ENCODE results near the gene LIMS1.
"Not testable (repeated sequence)": the region's sequence is repeated elsewhere in the genome, so short reads cannot be mapped to it uniquely, and the experiment has no call there.

Gene LIMS1

GRCh38 chr2:108637304-108637669 is 103.0 kb downstream of the LIMS1 start:
- DNase-seq: peak; percentile 67

DNA sequence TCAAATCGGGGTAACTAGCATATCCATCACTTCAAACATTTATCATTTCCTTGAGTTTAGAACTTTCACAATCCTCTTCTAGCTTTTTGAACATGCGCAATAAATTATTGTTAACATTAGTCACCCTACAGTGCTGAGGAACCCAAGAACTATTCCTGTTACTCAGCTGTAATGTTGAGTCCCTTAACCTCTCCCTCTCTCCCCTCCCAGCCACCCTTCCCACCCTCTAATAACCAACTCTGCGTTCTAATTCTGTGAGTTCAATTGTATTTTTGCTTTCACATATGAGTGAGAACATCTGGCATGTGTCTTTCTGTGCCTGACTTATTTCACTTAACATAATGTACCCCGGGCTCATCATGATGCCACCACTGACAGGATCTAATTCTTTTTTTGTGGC is 106.5 kb downstream of the LIMS1 start:
- no peak for DNase-seq

- no peak for DNase-seq
Measured at GRCh38 chr2:108641756-108642155, 107.5 kb downstream of the LIMS1 start.

- DNase-seq: no peak
Measured at GRCh38 chr2:108643261-108643849, 109.1 kb downstream of the LIMS1 start.

DNA sequence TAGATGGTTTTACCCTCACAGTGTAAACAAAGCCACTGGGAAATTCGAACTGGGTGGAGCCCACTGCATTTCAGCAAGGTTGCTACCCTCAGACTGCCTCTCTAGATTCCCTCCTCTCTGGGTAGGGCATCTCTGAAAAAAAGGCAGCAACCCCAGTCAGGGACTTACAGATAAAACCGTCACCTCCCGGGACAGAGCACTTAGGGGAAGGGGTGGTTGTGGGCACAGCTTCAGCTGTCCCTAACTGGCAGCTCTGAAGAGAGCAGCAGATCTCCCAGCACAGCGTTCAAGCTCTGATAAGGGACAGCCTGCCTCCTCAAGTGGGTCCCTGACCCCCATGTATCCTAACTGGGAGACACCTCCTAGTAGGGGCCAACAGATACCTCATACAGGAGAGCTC is 109.6 kb downstream of the LIMS1 start:
- not testable (repeated sequence) for DNase-seq

GRCh38 chr2:108644446-108644845 is 110.2 kb downstream of the LIMS1 start:
- not testable (repeated sequence) for DNase-seq

DNA sequence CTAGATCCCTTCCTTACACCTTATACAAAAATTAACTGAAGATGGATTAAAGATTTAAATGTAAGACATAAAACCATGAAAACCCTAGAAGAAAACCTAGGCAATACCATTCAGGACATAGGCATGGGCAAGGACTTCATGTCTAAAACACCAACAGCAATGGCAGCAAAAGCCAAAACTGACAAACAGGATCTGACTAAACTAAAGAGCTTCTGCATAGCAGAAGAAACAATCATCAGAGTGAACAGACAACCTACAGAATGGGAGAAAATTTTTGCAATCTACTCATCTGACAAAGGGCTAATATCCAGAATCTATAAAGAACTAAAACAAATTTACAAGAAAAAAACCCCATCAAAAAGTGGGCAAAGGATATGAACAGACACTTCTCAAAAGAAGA is 114.5 kb downstream of the LIMS1 start:
- not testable (repeated sequence) for DNase-seq

DNA sequence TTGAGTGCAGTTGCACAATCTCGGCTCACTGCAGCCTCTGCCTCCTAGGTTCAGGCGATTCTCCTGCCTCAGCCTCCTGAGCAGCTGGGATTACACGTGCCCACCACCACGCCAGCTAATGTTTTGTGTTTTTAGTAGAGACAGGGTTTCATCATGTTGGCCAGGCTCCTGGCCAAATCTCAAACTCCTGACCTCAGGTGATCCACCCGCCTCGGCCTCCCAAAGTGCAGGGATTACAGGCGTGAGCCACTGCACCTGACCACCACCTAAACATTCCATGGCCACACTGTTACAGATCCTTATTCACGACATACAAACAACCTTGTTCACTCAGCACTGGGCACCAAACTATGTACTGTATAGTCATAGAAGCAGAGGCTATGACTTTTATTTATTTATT is 116.2 kb downstream of the LIMS1 start:
- not testable (repeated sequence) for DNase-seq

DNA sequence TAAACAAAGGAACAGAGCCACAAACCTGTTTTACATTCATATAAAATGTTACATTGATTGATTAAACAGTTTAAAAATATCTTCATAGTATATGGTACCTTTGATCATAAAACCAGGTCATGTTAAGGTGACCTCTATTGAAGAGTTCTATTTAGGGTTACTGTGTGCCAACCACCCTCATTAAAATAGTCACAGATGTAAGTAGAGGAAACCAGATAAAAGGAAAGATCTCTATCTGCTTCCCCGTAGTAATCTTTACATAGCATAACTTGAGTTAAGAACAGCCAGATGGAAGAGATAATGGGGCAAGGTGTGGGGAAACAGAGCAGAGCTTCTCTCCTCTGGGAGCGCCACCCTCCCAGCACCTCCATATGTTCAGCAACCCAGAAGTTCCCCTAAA is 117.2 kb downstream of the LIMS1 start:
- not testable (repeated sequence) for DNase-seq

DNA sequence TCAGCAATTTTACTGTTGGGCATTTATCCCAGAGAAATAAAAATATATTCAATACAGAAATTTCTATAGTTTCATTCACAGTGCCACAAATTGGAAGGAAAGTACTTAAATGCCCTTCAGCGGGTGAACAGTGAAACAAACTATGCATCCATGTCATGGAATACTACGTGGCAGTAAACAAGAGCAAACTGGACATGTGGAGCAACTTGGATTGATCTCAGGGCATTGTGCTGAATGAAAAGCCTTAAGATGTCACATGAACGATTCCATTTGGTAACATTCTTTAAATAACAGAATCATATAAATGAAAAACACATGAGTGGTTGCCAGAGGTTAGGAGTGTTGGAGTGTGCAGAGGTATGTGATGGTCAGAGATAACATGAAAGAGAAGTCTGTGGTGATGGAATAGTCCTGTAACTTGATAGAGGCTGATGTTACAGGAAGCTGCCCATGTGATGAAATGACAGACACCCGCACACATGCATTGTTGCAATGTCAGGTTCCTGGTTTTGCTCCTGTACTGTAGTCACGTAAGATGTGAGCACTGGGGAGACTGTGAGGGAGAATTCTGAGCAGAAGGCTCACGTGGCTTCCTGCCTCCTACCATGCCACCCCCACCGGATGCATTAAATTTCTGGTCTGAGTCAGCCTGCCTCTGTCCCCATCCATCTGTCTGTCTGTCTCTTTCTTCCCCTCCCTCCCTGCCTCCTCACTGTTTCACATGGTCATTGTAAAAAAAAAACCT is 118.1 kb downstream of the LIMS1 start:
- DNase-seq: peak; percentile 77

DNA sequence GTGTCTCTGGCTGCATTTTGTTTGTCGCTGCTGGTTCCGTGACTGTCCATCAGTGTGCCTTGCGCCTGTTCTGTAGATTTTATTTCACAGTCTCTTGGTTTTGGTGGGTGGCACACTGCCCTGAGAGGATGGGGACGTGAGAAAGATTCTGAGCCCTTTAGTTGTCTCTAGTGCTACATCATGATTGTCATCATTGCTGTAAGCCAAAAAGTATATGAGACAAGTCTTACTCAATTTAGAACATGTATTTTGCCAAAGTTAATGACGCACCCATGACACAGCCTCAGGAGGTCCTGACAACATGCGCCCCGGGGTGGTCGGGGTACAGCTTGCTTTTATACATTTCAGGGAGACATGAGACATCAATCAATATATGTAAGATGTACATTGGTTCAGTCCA is 119.2 kb downstream of the LIMS1 start:
- not testable (repeated sequence) for DNase-seq

DNA sequence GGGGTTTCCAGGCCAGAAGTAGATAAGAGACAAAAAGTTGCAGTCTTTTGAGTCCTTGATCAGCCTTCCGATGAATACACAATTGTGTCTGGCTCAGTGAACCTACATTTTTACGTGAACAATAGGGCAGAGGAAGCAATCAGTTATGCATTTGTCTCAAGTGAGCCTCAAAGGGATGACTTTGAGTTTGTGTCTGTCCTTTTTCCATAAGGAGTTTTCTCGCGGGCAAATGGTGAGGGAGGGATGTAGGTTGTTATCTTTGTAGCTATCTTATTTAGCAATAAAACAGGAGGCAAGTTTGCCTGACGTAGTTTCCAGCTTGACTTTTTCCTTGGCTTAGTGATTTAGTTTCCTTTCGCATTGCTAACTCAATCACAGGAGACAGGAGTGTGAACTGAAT is 119.6 kb downstream of the LIMS1 start:
- DNase-seq: not testable (repeated sequence)

DNA sequence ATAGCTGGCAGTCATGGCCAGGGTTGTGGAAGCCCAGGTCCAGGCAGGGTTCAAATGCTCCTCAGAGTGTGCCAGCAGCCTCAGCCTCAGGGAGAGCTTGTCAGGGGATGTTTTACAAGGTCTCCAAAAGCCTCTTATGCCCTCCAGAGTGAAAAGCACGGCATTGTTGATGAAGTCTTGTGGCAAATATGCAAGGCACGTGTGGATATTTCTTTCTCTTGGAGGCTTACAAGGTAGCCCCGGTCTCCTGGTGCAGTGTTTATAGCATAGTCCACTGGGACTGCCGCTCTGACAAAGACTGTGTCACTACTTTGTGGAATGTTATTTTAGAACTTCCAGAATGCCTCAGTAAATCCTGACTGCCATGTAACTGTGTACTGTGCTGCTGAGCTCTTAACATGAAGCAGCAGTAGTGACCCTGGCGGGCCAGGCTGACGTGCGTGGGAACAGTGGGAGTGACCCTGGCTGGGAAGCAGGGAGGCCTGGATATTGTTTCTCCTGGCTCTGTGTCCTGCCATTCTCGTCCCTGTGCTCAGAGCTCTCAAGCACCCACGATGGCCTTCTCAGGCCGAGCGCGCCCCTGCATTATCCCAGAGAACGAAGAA is 120.4 kb downstream of the LIMS1 start:
- not testable (repeated sequence) for DNase-seq

DNA sequence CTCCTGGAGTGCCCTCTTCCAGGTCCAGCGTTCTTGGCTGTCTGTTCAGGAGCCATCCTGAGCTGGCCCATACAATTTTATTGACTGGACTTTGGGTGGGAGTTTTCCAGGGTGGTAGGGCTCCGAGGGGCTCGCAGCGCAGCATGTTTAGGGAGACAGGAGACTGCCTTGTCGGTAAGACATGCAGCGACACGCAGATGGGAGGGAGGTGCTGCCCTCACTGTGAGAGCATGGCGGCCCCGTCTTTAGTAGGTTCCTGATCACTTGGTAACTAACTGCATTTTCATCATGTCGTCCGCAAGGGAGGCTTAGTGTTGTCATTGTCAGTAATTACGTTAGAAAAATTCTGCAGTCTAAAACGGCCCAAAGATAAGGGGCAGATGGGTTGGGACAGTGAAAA is 121.0 kb downstream of the LIMS1 start:
- not testable (repeated sequence) for DNase-seq

DNA sequence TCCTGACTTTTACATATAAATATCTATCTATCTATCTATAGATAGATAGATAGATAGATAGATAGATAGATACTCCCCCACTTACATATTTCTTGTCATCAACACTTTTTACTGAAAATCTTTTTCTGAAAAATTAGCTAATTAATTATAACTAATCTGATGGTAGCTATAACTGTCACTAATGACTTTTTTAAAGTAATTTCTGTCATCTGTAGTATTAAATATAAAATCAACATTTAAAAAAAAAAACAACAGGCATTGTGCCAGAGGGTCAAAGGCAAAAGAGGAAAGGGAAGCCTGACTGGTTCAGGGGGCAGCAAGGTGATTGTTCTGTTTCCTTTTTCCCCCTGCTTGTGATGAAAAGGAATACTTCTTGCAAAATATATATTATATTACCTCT is 122.0 kb downstream of the LIMS1 start:
- not testable (repeated sequence) for DNase-seq

DNA sequence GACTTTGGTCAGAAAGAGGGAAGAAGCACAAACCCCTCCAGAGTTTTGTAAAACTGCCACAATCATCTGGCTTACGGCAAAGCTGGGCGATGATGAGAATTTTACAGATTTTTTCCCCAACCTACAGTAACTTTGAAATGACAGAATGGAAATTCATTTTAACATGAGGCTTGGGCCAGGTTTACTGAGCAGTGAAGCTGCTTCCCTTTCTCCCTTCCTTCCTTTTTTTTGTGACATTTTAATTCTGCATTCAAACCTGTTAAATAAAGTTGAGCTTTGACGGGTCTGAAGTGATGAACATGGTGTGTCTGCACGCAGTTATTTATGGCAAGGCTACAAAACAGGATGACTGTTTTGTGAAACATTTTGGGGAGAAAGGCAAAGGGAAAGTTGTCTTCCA is 123.2 kb downstream of the LIMS1 start:
- not testable (repeated sequence) for DNase-seq

DNA sequence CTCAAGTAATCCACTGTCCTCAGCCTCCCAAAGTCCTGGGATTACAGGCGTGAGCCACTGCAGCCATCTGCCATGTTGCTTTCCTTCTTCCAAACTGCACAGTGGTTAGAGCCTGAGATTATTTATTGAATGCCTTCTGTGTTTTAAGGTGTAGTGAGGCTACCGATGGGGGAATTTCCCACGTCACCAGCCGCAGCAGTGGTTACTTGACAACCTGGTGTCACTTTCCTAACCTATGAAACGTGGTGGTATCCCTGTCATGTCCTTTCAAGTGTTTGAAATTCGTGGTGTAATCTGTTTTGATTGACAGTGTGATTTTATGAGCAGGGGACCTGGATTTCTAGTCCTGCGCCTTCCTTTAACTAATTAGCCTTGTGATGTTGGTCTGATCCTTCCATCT is 124.3 kb downstream of the LIMS1 start:
- not testable (repeated sequence) for DNase-seq

DNA sequence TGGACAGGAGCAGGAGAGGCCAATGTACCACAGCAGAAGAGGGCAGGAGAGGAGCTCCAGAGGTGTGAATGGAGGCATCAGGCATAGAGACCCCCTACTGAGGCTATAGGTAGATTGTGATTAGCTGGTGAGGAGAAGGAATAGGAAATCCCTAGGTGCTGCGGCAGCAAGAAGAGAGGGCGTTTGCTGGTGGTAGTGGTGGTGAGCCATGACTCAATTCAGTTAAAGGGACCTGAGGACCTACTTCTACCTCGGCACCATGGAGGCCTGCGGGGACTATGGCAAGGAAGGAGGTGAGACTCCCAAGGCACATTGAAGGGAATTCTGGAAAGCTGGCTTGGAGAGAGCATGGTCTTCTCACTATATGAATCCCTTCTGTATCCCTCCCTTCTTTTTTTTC is 127.2 kb downstream of the LIMS1 start:
- not testable (repeated sequence) for DNase-seq

DNA sequence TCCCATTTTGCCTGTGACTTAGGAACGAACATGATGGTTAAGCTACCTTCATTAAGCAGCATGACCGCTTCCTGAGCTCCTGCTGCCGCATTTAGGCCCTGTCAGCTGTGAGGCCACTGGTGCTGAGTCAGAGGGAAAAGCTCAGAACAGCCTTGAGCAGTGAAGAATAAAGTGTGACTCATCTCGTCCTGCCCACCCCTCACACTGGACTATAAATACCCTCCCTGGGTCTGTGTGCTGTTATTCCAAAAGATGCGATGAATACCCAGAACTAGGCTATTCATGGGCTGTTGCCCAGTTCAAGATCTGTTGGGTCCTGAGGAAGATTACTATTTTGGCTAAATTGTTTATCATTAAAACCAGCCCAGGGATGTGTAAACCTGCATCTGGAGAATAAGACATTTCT is 127.9 kb downstream of the LIMS1 start:
- not testable (repeated sequence) for DNase-seq

DNA sequence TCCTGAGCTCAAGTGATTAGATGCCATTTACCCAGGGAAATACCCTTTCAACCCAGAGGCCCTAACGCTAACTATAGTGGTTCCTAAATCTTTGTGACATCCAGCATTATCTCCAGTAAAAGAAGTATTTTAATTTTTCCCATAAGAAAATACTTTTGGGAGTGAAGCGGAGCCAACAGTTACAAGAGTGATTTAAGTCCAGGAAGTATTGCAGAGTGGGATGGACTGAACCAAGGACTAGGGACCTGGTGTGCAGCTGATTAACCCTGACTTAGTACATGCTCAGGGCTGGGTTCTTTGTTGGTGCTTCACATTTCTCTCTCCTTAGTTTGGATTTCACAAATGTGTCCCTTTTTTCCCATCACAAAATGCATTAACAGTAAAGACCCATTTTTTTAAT is 129.1 kb downstream of the LIMS1 start:
- DNase-seq: not testable (repeated sequence)

DNA sequence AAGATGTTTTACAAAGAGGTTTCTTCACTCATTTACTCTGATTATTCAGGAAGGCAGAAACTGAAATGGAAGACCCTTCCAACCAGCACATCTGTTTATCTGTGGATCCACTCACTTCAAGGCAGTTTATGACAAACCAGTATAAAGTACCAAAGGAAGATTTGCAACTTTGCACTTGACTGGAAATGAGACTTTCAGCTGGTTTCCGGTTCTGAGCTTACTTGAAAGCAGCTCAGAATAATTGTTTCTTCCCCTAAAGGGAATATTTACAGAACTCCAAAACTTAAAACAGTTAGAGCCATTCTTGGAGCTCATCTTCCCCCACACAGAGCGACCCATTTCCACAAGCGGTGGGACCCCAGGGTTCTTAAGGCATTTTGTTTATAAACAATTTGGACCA is 129.8 kb downstream of the LIMS1 start:
- DNase-seq: not testable (repeated sequence)

DNA sequence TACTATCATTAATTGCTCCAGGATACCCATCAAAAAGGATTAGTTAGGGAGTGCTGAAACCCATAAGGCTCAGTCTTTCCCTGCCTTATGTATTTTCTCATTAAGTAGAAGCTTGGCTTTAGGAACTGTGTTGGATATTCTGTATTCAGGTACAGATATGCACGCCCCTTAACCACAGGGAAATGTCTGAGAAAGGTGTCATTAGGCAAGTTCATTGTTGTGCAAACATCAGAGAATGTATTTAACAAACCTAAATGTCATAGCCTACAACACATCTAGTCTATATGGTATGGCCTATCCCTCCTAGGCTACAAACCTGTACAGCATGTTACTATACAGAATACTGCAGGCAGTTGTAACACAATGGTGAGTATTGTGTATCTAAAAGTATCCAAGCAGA is 130.7 kb downstream of the LIMS1 start:
- DNase-seq: not testable (repeated sequence)

DNA sequence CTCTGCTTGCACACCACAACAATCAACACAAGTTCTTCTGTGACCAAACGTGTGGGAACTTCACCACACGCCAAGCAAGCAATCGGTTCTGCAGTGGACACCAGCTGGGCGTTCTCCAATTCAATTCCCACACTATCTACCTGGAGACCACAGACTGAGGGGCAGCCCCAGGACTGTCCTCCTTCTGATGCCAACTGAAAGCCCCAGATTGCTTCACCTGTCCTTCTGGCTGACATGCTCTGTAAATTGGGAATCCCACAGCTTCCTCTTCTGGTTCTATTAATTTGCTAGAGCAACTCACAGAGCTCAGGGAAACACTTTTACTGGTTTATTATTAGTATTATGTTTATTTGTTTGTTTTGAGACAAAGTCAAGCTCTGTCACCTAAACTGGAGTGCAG is 131.7 kb downstream of the LIMS1 start:
- DNase-seq: not testable (repeated sequence)

GRCh38 chr2:108667140-108667539 is 132.9 kb downstream of the LIMS1 start:
- DNase-seq: not testable (repeated sequence)

Measured in CD4-positive, alpha-beta T cell treated with Interleukin-15 for 1 hour (primary cell).